ENCODE measurements around the gene SSBP2.

DNA sequence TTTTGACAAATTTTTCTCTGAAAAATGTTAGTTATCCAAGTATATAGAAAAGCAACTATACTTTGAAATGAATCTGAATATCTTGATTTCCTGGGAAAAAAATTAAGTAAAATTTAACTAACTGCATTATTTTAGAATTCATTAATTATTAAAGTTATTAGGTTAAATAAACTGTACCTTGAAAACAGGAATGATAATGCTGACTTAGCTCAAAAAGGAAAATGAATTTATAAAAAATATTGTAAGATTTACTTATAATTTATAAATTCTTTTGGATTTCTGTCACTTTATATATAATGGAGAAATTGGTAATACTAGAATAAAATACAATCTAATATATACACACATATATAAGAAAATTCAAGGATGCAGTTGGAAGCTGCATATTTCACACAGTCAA lies 320.9 kb downstream of the SSBP2 start:
- TF ChIP-seq, protein P1, sequence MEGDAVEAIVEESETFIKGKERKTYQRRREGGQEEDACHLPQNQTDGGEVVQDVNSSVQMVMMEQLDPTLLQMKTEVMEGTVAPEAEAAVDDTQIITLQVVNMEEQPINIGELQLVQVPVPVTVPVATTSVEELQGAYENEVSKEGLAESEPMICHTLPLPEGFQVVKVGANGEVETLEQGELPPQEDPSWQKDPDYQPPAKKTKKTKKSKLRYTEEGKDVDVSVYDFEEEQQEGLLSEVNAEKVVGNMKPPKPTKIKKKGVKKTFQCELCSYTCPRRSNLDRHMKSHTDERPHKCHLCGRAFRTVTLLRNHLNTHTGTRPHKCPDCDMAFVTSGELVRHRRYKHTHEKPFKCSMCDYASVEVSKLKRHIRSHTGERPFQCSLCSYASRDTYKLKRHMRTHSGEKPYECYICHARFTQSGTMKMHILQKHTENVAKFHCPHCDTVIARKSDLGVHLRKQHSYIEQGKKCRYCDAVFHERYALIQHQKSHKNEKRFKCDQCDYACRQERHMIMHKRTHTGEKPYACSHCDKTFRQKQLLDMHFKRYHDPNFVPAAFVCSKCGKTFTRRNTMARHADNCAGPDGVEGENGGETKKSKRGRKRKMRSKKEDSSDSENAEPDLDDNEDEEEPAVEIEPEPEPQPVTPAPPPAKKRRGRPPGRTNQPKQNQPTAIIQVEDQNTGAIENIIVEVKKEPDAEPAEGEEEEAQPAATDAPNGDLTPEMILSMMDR (IDR thresholded peaks at IDR 0.05), result no peak
- TF ChIP-seq POLR2A (IDR thresholded peaks at IDR 0.05) (no peak), POLR2AphosphoS5 (IDR thresholded peaks at IDR 0.05) (no peak), EP300 (IDR thresholded peaks at IDR 0.05) (no peak)

All from stomach (tissue), 4 donors.